Measurements from ENCODE around the gene IL24.

IL24 gene

DNA sequence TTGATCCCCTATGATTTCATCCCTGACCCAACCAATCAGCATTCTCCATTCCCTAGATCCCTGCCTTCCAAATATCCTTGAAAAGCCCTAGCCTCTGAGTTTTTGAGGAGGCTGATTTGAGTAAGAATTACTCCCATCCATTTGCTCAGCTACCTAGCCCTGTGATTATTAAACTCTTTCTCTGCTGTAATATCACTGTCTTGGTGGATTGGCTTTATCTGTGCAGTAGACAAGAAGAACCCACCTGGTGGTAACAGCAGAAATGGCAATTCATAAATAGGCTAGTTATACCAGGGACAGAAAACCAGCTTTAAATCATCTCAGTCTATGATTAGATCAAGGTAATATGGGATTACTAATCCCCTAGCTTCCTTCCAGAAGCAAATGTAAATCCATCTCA lies 18.8 kb upstream of the IL24 start:
- in situ Hi-C loops (cut with MboI; ENCODE audit: low sequenced_read_pairs), result no loop called here

DNA sequence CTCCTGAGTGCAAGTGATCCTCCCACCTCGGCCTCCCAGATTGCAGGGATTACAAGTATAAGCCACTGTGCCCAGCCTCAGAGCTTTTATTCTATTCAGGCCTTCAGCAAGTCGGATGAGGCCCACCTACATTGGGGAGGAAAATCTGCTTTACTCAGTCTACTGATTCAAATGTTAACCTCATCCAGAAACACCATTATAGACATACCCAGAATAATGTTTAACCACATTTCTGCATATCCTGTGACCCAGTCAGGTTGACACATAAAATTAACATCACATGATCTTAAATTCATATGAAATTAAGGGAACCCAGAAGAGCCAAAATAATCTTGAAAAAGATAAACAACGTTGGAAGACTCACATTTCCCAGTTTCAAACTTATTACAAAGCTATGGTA lies 16.9 kb upstream of the IL24 start:
- in situ Hi-C loops (cut with MboI; ENCODE audit: low sequenced_read_pairs), result no loop called here

DNA sequence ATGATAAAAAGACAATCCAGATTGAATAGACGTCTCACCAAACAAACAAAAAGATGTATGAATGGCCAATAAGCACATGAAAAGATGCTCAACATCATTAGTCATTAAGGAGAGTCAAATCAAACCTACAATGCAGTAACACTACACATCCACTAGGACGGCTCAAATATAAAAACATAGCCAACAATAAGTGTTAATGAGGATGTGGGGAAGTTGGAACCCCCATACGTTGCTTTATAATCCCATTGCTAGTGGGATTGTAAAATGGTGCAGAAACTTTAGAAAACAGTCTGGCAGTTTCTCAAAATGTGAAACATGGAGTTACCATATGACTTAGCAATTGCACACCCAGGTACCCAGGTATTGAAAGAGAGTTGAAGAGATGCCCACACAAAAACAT lies 14.7 kb upstream of the IL24 start:
- in situ Hi-C loops (cut with MboI; ENCODE audit: low sequenced_read_pairs), result no loop called here

DNA sequence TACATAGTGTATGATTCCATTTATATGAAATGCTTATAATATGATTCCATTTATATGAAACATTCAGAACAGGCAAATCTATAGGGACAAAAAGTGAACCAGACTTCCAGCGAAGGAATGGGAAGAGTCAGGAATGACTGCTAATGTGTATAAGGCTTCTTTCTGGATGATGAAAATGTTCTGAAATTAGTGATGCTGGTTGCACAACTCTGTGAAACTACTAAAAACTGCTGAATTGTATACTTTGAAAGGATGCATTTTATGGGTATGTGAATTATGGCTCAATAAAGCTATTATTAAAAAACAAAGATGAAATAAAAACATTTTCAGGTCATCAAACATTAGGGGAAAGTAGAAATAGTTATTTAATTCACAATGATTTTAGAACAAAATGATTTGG lies 14.1 kb upstream of the IL24 start:
- in situ Hi-C loops (cut with MboI; ENCODE audit: low sequenced_read_pairs), result no loop called here

DNA sequence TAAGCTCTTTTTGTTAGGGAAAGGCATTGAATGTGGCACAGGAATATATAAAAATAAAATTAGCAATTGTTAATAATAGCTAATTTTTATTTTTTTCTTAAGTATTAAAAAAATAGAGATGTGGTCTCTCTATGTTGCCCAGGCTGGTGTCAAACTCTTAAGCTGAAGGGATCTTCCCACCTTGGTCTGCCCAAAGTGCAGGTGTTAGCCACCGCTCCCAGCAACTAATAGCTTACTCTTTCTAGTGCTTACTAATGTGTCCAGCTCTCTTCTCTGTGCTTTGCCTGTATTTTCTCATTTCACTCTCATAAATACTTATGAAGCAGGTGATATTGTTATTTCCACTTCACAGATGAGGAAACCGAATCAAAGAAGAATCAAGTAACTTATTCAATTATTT lies 13.4 kb upstream of the IL24 start:
- in situ Hi-C loops (cut with MboI; ENCODE audit: low sequenced_read_pairs), result no loop called here

DNA sequence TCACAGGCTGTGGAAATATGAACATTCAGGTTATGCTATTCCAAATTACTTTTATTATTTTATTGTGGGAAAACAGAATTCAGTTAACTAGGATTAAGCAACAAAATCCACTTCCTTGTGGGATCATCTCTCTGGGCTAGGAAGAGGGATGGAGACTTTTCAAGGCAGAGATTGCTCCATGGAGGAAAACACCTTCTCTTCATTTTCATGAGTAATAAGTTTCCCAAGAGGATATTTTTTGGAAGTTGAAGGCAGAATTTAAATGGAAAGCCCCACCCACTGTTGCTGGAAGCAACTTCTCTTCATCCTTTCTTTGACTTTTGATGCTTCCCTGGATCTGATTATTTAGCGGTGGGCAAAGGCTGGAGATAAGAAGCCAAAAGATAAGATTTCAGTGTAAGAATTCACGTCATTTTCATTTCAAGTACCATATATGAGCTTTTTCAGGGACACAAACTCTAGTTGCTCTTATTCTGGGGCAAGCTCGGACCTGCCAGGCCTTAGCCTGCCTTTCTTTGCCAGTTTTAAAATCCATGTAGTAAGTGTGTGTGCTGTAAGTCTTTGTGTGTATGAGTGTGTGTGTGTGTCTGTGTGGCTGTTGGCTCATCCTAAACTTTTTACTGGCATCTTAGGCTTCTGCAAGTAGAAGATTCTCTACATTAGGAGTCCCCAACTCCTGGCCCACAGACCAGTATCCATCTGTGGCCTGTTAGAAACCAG lies 11.7 kb upstream of the IL24 start:
- in situ Hi-C loops (cut with MboI; ENCODE audit: low sequenced_read_pairs), result no loop called here

DNA sequence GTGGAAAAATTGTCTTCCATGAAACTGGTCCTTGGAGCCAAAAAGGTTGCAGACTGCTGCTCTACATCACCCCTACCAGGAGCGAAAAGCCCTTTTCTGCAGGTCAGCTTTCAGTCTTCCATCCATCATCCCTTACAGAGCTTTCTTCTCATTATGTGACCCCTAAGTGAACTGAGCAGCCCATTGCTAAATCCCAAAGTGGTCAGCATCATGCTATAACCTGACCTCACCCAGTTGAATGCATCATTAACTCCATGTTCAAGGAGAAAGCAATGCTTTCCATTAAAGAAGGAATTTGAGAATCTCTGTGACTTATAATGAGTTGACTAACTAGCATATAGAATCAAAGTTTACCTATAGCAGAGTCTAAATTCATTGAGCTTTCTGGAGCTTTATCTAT lies 10.4 kb upstream of the IL24 start:
- in situ Hi-C loops (cut with MboI; ENCODE audit: low sequenced_read_pairs), result no loop called here

DNA sequence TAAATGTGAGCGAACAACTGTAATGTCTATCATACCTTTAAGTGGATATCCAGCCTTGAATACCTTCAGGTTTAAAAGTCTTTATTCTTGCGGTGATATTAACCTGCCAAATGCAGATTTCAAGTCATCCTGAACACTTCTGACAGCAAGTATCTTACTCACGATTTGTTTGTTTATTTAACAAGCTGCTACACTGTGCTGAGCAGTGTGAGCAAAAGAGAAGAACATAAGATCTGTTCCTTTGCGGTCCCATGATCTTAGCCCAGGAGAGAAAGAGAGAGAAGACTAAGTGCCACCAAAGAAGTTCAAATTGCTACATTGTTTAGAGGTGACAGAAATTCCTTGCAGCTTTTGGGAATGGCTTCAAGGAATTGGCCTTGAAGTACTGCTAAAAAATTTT lies 9.5 kb upstream of the IL24 start:
- in situ Hi-C loops (cut with MboI; ENCODE audit: low sequenced_read_pairs), result no loop called here

DNA sequence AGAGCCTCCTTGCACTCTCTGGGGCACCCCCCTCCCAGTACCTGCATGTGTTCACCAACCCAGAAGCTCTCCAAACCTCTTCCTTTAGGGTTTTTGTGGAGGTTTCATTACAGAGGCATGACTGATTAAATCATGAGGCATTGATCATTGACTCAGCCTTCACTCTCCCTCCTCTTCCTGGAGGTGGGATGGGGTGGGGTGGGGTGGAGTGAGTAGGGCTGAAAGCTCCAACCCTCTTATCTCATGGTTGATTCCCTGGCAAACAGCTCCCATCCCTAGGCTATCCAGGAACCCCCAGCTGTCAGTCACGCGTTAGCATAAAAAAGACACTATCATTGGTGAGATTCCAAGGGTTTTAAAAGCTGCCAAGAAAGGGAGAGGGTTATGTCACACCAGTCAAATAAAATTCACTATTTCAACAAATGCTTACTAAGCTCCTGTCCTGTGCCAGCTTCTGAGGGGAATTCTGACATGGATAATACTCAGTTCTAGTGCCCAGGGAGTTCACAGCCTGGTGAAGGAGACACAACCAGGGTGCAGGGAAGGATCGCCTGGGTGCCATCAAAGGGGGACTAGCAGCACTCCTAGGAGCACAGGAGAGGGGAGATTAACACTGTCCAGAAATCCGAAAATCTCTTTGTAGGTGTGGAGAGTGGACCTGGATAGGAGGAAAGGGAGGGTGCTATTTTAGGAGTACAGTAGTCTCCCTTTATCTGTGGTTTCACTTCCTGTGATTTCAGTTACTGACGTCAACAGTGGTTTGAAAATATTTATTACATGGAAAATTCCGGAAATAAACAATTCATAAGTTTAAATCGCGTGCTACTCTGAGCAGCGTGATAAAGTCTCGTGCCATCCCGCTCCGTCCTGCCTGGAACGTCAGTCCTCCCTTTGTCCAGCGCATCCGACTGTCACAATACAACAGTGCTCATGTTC lies 6.8 kb upstream of the IL24 start:
- in situ Hi-C loops (cut with MboI; ENCODE audit: low sequenced_read_pairs), result no loop called here

DNA sequence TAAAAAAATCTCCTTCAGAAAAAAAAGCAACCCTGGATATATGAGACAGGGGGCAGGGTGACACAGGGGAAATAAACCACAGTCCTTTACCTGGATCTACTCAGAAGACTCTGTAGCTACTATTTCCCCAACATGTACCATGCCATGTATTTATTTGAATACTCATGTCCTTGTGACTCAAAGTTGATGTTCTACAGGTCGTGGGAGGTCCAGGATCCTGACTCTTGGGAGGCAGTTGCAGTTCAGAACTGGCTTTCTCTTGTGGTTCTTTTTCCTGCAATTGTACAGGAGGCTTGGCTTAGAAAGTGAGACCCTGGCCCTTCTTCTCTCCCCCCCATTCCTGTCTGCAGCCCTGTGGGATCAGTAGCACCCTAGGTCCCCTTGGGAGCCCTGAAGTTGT lies 5.8 kb upstream of the IL24 start:
- in situ Hi-C loops (cut with MboI; ENCODE audit: low sequenced_read_pairs), result no loop called here

DNA sequence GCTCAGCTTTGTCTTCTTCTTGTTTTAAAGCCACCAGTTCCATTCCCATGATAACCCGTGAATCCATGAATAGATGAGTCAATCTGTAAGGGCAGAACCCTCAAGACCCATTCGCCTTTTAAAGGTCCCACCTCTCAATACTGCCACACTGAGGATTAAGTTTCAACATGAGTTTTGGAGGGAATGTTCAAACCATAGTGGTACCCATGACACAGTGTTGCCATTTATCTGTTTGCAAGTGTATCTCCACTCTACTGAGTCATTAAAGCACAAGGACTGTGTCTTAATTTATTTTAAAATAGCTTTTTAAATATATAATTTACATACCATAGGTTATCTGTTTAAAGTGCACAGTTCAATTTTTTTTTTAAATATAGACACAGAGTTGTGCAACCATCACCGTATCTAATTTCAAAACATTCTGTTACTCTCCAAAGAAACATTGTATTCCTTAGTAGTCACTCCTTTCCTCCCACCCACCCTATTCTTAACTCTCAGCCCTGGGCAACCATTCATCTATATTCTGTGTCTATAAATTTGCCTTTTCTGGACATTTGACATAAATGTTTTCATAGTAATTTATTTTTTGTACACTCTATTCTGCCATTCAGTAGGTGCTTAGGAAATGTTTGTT lies 4.8 kb upstream of the IL24 start:
- in situ Hi-C loops (cut with MboI; ENCODE audit: low sequenced_read_pairs), result no loop called here

DNA sequence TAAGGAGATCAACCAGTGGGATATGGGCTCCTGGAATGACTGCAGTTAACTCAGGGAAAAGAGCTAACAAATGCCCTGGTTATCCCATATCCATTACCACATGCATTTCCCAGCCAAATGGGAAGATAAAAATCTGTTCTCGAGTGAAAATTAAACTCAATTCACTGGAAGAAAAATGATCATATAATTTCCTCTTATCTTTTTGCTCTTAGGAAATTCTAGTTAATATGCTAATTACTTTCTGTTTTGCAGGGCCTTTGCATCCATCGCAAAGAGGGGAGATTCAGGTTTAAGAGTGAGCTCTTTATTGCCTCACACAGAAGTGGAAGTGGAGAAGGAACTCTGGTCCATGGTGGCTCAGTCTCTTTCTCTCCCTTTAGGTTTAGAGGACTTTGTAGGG lies 3.9 kb upstream of the IL24 start:
- in situ Hi-C loops (cut with MboI; ENCODE audit: low sequenced_read_pairs), result no loop called here

DNA sequence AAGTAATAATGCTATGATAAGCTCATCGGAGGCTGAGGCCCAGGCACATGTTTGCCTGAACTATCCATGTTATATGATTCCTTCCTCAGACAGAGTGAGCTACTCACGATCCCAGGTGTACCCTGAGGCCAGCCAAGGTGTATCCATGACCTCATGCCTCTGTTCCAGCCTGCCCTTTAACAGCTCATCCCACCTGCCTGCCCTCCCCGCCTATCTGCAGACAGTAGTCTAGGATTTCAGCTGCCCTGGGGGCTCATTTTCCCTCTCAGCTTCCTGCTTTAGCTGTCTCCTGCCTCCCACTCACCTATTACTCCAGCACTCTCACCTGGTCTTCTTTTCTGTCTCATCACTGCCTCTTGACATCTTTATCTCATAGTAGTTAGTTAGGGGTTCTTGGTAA lies 1.9 kb upstream of the IL24 start:
- in situ Hi-C loops (cut with MboI; ENCODE audit: low sequenced_read_pairs), result no loop called here

DNA sequence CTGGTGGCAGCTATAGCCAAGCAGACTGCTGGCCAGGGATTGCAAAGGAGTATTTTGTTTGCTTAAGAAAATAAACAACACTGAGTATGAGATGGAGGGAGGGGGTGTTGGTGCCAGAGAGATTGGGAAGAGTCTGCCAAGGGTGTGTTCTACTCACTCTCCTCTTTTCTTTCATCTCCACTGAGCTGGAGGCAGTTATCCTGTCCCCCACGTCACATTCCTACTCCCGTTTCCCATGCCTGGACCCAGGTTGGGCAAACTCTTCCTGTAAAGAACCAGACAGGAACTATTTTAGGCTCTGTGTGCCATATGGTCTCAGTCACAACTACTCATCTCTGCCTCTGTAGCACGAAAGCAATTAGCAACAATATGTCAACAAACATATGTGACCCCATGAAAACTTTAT lies 1.4 kb upstream of the IL24 start:
- in situ Hi-C loops (cut with MboI; ENCODE audit: low sequenced_read_pairs), result no loop called here

DNA sequence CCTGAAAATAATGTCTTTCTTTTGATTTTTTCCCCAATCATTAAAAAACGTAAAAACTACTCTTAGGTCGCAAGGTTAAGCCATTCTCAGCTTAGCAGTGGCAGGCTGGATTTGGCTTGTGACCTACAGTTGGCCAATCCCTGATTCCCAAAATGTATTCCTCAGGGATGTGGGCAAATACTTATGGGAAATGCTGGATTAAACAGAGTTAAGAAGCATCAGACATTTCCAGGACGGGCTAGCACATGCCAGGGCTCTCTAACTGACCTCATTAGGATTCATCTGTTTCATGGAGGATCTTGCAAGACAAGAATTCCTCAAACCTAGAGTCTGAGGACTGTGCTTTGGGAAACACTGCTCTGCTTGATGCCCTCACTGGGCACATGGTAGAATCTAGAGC lies 982 bp upstream of the IL24 start:
- in situ Hi-C loops (cut with MboI; ENCODE audit: low sequenced_read_pairs), result no loop called here

DNA sequence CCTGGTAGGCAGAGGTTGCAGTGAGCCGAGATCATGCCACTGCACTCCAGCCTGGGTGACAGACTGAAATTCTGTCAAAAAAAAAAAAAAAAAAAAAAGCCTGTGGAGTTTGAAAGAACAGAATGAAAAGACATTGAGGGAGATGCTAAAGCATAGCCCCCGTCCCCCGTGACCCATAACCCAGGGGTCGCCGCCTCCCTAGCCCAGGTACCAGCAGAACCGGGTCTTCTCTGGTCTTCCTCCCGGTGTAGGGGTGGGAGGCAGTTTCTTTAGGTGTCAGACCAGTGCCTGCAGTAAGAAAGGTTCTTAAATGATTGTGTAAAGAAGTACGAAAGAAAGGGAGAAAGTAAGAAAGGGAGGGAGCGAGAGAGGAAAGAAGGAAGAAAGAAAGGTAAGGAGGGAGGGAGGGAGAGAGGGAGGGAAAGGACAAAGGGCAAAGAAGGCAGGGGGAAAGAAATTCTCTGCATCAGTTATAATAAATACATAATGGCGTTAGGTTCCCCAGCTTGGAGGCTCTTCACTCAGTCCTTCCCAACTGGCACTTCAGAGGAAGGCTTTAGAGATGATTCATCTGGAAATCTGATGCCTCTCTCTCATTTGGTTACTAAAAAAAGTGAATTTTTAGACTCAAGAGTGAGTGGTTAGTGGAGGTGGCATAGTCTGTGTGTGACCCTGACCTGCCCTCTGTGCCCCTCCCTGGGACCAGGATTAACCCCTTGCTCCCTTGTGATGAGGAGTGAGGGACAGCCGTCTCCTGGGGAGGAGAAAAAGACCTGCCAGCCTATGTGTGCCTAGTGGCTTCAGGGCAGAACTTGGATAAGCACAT lies 1.1 kb downstream of the IL24 start:
- in situ Hi-C loops (cut with MboI; ENCODE audit: low sequenced_read_pairs), result no loop called here

DNA sequence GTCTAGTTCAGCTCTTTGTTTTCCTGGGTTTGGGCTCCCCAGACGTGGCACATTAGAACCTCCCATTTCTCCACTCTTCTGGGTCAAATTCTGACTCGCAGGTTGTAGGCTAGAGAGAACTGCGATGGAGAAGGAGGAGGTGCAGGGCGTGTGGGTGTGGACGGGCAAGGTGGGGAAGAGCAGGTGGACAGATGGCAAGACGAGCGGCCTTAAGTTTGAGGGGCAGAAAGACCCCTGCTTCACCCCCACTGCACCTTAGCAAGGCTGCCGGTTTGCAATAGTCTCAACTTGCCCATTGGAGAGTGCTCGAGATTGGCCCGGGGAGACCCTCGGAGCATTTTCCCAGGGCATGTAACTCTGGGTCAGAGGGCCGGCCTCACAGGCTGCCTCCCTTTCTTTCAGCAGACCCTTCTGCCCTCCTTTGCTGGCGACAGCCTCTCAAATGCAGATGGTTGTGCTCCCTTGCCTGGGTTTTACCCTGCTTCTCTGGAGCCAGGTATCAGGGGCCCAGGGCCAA lies 1.7 kb downstream of the IL24 start:
- in situ Hi-C loops (cut with MboI; ENCODE audit: low sequenced_read_pairs), result no loop called here

DNA sequence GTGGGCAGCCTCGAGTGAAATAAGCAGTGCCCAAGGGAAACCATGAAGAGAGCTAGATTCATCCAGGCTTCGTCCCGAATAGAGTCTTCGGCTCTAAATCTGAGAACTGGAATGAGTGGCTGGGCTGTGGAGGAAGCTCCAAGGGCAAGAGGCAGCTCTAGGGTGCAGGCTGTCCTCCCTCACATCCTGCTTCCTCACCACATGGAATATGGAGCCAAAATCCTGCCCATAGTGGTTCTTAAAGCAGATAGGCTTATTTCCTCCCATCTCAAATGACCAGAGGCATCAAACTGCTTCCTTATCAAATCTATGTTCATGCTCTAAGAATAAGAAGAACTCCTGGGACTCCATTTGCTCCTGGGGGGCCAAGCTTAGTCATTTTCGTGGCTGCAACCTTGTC lies 2.5 kb downstream of the IL24 start:
- in situ Hi-C loops (cut with MboI; ENCODE audit: low sequenced_read_pairs), result loop anchor here (25.0 kb wide), 1 partner anchor 162 kb away; no protein-coding TSS in a partner anchor

DNA sequence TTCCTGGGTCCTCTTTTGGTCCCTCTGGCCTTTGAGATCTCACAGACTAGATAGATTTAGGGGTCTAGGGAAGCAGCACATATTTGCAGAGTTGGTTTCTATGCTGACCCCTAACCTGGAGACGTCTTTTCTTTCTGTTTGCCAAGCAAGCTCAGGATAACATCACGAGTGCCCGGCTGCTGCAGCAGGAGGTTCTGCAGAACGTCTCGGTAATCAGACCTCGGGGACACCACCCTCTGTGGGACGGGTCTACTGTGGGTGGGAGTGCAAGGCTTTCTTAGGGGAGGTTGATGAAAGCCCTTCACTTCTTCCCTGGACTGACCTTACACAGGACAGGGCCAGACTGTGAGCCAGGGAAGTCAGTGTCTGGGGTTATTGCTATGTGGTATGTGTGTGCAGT lies 2.9 kb downstream of the IL24 start:
- in situ Hi-C loops (cut with MboI; ENCODE audit: low sequenced_read_pairs), result loop anchor here (25.0 kb wide), 1 partner anchor 163 kb away; no protein-coding TSS in a partner anchor

DNA sequence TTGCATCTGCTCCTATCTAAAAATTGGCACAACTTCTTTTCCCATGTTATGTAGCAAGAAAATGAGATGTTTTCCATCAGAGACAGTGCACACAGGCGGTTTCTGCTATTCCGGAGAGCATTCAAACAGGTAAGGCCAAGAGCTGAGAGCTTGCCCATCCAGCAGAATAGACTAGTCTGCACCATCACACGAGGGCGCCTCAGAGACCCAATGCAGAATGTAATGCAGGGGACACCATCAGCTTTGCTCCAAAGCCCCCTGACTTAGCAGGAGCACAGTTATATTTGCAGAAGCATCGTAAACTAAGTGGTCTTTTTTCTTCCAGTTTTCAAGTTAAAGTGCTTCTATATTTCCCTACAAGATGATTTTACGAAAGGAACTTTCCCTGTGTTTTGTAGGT lies 4.7 kb downstream of the IL24 start:
- in situ Hi-C loops (cut with MboI; ENCODE audit: low sequenced_read_pairs), result loop anchor here (25.0 kb wide), 1 partner anchor 165 kb away; no protein-coding TSS in a partner anchor

DNA sequence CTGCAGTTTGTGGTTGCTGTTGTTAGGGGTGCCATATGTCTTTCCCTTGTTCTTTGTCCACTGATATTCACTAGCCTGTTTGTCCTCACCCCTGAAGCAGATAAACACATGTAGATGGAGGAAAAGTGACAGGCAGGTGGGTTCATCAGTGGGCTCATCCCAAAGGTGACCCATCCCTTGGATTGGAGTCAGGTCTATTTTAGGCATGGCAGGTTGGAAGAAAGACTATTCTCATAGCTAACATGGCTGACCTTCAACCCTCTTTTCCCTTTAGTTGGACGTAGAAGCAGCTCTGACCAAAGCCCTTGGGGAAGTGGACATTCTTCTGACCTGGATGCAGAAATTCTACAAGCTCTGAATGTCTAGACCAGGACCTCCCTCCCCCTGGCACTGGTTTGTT lies 5.5 kb downstream of the IL24 start:
- in situ Hi-C loops (cut with MboI; ENCODE audit: low sequenced_read_pairs), result loop anchor here (25.0 kb wide), 1 partner anchor 165 kb away; no protein-coding TSS in a partner anchor

Measured in HL-60/S4 treated with phorbol 12-myristate 13-acetate at 8.2 ng/mL for 4 days and 3 days (cell line).